GM23338 (cell line): ENCODE results near the gene TGFBR1. TPM values are rescaled to one million over a fixed set of nuclear protein-coding genes. Genes with fewer than 3 reads are reported as not detected.

ENCODE experiments used
- ATAC-seq: fragments of 200-7000 bp; cut with Tn5 transposase; 3 replicates; pipeline ENCODE4 v1.9.1; 2020
- DNase-seq: peaks from one replicate; pipeline ENCODE4 v3.0.0-alpha.2; 2015; ENCODE audit warnings: low spot score
- H2AFZ ChIP-seq: fragments of 200-600 bp; sonication (generic); 2 replicates; pipeline ENCODE4 v1.8.0; 2016; ENCODE audit warnings: antibody characterized with exemption, mild to moderate bottlenecking, moderate library complexity
- H3F3A ChIP-seq: fragments of 200-600 bp; sonication (generic); replicated peaks from 2 replicates; pipeline ENCODE4 v1.8.0; 2017; ENCODE audit warnings: antibody characterized with exemption, mixed run types, low read depth
- H3K27ac ChIP-seq: fragments of 200-600 bp; sonication (generic); 2 replicates; pipeline ENCODE4 v1.6.1; 2016; ENCODE audit warnings: low read depth
- H3K27me3 ChIP-seq: fragments of 200-600 bp; sonication (generic); 2 replicates; pipeline ENCODE4 v1.8.0; 2016; ENCODE audit warnings: mild to moderate bottlenecking, mixed run types, moderate library complexity; ENCODE audit not compliant: insufficient read depth
- H3K36me3 ChIP-seq: fragments of 200-600 bp; sonication (generic); 2 replicates; pipeline ENCODE4 v1.8.0; 2016; ENCODE audit warnings: mild to moderate bottlenecking; ENCODE audit not compliant: insufficient read depth
- H3K4me1 ChIP-seq: fragments of 200-600 bp; sonication (generic); 2 replicates; pipeline ENCODE4 v1.8.0; 2016; ENCODE audit warnings: mild to moderate bottlenecking, moderate library complexity; ENCODE audit not compliant: insufficient read depth
- H3K4me2 ChIP-seq: fragments of 200-600 bp; sonication (generic); 2 replicates; pipeline ENCODE4 v1.7.1; 2017; ENCODE audit warnings: mixed run types
- H3K4me3 ChIP-seq: fragments of 200-600 bp; sonication (generic); 2 replicates; pipeline ENCODE4 v1.6.1; 2016; ENCODE audit warnings: mixed run types
- H3K79me2 ChIP-seq: fragments of 200-600 bp; sonication (generic); replicated peaks from 2 replicates; pipeline ENCODE4 v1.8.0; 2017; ENCODE audit warnings: mild to moderate bottlenecking; ENCODE audit not compliant: insufficient read depth
- H3K9me2 ChIP-seq: fragments of 200-600 bp; sonication (generic); 2 replicates; pipeline ENCODE4 v1.8.0; 2017; ENCODE audit not compliant: insufficient read depth
- H4K20me1 ChIP-seq: fragments of 200-600 bp; sonication (generic); replicated peaks from 2 replicates; pipeline ENCODE4 v1.8.0; 2017; ENCODE audit warnings: mild to moderate bottlenecking; ENCODE audit not compliant: insufficient read depth
- H3K27ac Mint-ChIP-seq: 2 replicates; pipeline ENCODE4 v1.8.0; 2020; ENCODE audit warnings: inconsistent platforms, mild to moderate bottlenecking, moderate library complexity, mixed read lengths
- H3K27me3 Mint-ChIP-seq: 3 replicates; pipeline ENCODE4 v1.8.0; 2022; ENCODE audit warnings: low read depth, mild to moderate bottlenecking, moderate library complexity, mixed read lengths, inconsistent platforms; ENCODE audit not compliant: insufficient read depth, poor library complexity
- H3K36me3 Mint-ChIP-seq: 3 replicates; pipeline ENCODE4 v1.8.0; 2021; ENCODE audit warnings: low read depth, mild to moderate bottlenecking, inconsistent platforms, moderate library complexity, mixed read lengths
- H3K4me1 Mint-ChIP-seq: 3 replicates; pipeline ENCODE4 v1.8.0; 2020; ENCODE audit warnings: mild to moderate bottlenecking, inconsistent platforms, mixed read lengths
- H3K4me3 Mint-ChIP-seq: 3 replicates; pipeline ENCODE4 v1.8.0; 2021; ENCODE audit warnings: moderate library complexity, mild to moderate bottlenecking, inconsistent platforms, mixed read lengths
- H3K9me3 Mint-ChIP-seq: 3 replicates; pipeline ENCODE4 v1.8.0; 2020; ENCODE audit warnings: moderate library complexity, mild to moderate bottlenecking, inconsistent platforms, mixed read lengths
- CREB1 ChIP-seq: fragments of 250-450 bp; sonication (Bioruptor Pico); IDR thresholded peaks from 2 replicates; pipeline ENCODE4 v1.5.0; 2020; ENCODE audit warnings: low read depth, mild to moderate bottlenecking, moderate library complexity
- CTCF ChIP-seq, 2 experiments: fragments of 200-600 bp in 1 of 2; sonication (generic) in 1 of 2; conservative IDR thresholded peaks; 2 replicates each; pipeline versions ENCODE4 v1.5.1 to v1.6.1; 2016 to 2017; ENCODE audit warnings: antibody characterized with exemption in 2 of 2, low read depth in 2 of 2, mild to moderate bottlenecking in 2 of 2, moderate library complexity in 1 of 2
- JUNB ChIP-seq: IDR thresholded peaks from one replicate; pipeline ENCODE4 v1.6.1; 2016; ENCODE audit warnings: antibody characterized with exemption; ENCODE audit not compliant: unreplicated experiment
- NANOG ChIP-seq: IDR thresholded peaks from 2 replicates; pipeline ENCODE4 v1.6.1; 2016; ENCODE audit warnings: antibody characterized with exemption, borderline replicate concordance
- POLR2AphosphoS5 ChIP-seq: IDR thresholded peaks from 2 replicates; pipeline ENCODE4 v1.6.1; 2016; ENCODE audit warnings: antibody characterized with exemption, low read depth
- REST ChIP-seq: IDR thresholded peaks from one replicate; pipeline ENCODE4 v1.6.1; 2018; ENCODE audit warnings: antibody characterized with exemption; ENCODE audit not compliant: unreplicated experiment
- STAT1 ChIP-seq: IDR thresholded peaks from one replicate; pipeline ENCODE4 v1.6.1; 2016; ENCODE audit warnings: antibody characterized with exemption; ENCODE audit not compliant: unreplicated experiment
- ZNF114 ChIP-seq: fragments of 250-450 bp; sonication (Bioruptor Pico); IDR thresholded peaks from 2 replicates; pipeline ENCODE4 v1.5.0; 2020; ENCODE audit warnings: mild to moderate bottlenecking, moderate library complexity
- ZNF331 ChIP-seq: fragments of 250-450 bp; sonication (Bioruptor Pico); IDR thresholded peaks from 2 replicates; pipeline ENCODE4 v1.5.0; 2020; ENCODE audit warnings: low read depth, mild to moderate bottlenecking, moderate library complexity
- ZNF462 ChIP-seq: fragments of 250-450 bp; sonication (Bioruptor Pico); IDR thresholded peaks from 2 replicates; pipeline ENCODE4 v1.5.0; 2020; ENCODE audit warnings: mild to moderate bottlenecking, moderate library complexity
- polyA plus RNA-seq: library from polyadenylated mRNA; unstranded; fragments of >200 nt; fragmentation: Nextera tagmentation; extraction: Ambion mirVana; gene quantifications from 2 replicates; pipeline ENCODE4 v1.2.1, GENCODE V29; 2016
- total RNA-seq: library from RNA; depleted of rRNA; stranded (reverse); fragments of >200 nt; shearing (Covaris generic); gene quantifications from 2 replicates; pipeline ENCODE4 v1.2.3, GENCODE V29; 2014

TGFBR1 gene
- total and polyA plus RNA-seq, 2 experiments from 2014 or later, result 9.3 to 40.2 TPM

GRCh38 chr9:99135456-99135855 is 30.5 kb downstream of the TGFBR1 start (continued):
- TF ChIP-seq REST (no peak), ZNF114 (no peak), CTCF (conservative IDR thresholded peaks at IDR 0.05; ENCODE audit: low read depth in 2 of 2) (no peak), JUNB (no peak), STAT1 (no peak), ZNF331 (CRISPR knock-in tag) (no peak), CREB1 (CRISPR knock-in tag) (no peak)

- Mint-ChIP-seq H3K27ac (no peak overlapping the region), H3K4me1 (peaks cover 7% of the 10 kb centered on the region), H3K9me3 (no peaks in the 10 kb centered on the region), H3K36me3 (peaks cover 24% of the 10 kb centered on the region; the same call in 2 of the 3 replicates), H3K4me3 (no peak overlapping the region), H3K27me3 (no peaks in the 10 kb centered on the region)
- DNase-seq, result no peak
- Histone ChIP-seq H3K27me3 (no peaks in the 10 kb centered on the region), H2AFZ (no peak overlapping the region), H3K4me2 (no peak overlapping the region), H3K79me2 (no peaks in the 10 kb centered on the region), H3K4me1 (no peaks in the 10 kb centered on the region), H3K9me2 (no peaks in the 10 kb centered on the region), H3K4me3 (no peak overlapping the region), H4K20me1 (peaks cover 5% of the 10 kb centered on the region; the same call in 1 of the 2 replicates), H3K27ac (no peak overlapping the region), H3K36me3 (no peaks in the 10 kb centered on the region; the same call in 1 of the 2 replicates), H3F3A (no peaks in the 10 kb centered on the region)
- ATAC-seq, result no peak
- TF ChIP-seq ZNF462 (CRISPR knock-in tag) (no peak), JUNB (no peak), POLR2AphosphoS5 (no peak), NANOG (no peak), REST (no peak), ZNF114 (no peak)
Observed at GRCh38 chr9:99137225-99137624, 32.3 kb downstream of the TGFBR1 start.
